HG02840 (cell line): Measurements from ENCODE around the gene HDGFL2.

Source experiments
- ATAC-seq: cut with Tn5 transposase; IDR thresholded peaks from one replicate; pipeline ENCODE4 v1.9.1; 2021; ENCODE audit warnings: mild to moderate bottlenecking, moderate library complexity, moderate number of reproducible peaks; ENCODE audit not compliant: unreplicated experiment, low FRiP score

The HDGFL2 gene

DNA sequence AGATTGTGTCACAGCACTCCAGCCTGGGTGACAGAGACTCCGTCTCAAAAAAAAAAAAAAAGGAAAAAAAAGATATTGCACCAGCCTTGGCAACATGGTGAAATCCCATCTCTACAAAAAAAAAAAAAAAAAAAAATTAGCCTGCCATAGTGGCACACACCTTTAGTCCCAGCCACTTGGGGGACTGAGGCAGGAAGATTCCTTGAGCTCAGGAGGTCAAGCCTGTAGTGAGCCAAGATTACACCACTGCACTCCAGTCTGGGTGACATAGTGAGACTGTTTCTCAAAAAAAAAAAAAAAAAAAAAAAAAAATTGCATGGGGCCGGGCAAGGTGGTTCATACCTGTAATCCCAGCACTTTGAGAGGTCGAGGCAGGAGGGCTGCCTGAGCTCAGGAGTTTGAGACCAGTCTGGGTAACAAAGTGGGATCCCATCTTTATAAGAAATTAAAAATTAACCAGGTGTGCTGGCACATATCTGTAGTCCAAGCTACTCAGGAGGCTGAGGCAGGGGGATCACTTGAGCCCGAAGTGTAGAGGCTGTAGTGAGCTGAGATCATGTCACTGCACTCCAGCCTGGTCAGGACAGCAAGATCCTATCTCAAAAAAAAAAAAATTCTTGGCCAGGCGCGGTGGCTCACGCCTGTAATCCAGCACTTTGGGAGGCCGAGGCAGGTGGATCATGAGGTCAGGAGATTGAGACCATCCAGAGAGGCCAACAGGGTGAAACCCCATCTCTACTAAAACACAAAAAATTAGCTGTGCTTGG is 7.1 kb upstream of the HDGFL2 start:
- no peak for ATAC-seq

DNA sequence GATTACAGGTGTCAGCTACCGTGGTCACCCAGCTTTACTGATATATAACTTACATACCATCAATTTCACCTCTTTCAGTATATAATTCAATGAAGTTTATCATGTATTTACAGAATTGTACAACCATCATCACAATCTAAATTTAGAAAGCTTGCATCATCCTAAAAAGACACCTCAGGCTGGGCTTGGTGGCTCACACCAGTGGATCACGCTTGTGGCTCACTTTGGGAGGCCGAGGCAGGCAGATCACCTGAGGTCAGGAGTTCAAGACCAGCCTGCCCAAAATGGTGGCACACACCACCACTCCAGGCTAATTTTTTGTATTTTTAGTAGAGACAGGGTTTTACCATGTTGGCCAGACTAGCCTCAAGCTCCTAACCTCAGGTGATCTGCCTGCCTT is 4.3 kb upstream of the HDGFL2 start:
- ATAC-seq = no peak

DNA sequence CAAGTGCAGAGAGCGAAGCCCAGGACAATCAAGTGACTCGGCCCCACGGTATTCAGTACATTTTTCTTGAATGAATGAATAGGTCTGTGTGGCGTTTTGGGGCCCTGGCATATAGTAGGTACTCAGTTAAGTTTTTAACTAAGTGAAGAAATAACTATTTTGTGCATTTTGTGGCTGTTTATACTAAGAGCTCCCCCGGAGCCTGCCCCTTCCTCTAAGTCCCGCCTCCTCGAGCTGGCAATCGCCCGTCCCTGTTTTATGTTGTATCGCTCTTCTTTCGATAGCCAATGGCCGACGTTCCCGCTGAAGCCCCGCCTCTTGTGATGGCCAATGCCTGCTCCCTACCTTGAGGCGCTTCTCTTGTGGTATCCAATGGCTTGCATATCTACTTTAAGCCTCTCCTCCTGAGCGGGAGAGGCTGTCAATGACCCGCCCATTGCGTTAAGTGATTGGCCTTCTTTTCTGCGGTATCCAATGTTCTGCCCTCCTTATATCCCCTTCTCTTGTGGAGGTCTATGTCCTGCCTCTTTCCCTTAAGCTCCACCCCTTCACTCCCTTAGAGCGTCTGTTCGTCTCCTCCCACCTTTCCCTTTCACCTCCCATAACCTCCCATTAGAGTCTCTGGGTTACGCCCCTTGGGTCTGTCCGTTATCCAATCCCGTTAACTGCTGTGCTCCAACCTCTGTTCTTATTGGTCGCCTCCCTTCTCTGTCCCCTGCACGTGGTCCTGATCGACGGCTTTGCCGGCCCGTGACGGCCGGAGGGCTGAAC is 509 bp upstream of the HDGFL2 start:
- ATAC-seq = peak; percentile 87

DNA sequence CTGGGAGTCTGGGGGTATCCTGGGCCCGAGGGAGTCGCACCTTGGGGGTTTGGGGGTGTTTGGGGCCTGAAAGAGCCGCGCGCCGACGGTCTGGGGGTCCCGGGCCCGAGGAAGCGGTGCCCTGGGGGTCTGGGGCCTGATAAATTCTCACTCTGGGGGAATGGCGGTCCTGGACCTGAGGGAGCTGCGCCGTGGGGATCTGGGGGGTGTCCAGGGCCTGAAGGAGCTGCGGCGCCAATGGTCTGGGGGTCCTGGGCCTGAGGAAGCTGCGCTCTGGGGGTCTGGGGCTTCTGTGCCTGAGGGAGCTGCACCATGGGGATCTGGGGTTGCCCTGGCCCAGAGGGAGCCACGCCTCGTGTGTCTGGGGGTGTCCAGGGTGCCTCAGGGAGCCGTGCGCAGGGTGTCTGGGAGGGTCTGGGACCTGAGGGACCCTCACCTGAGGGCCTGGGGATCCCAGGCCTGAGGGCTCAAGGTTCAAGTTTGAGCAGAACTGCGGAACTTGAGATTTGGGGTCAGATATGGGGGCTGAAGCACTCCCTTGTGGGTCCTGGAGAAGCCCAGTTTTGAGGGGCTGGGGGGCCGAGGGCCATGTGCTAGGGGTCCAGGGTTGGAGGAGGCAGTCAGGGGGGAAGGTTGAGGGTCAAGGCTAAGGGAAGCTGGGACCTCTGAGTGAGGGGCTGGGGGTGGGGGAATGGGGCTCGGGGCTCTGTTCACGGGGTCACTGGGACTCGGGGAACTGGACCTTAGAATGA is 1.1 kb downstream of the HDGFL2 start:
- no peak for ATAC-seq

DNA sequence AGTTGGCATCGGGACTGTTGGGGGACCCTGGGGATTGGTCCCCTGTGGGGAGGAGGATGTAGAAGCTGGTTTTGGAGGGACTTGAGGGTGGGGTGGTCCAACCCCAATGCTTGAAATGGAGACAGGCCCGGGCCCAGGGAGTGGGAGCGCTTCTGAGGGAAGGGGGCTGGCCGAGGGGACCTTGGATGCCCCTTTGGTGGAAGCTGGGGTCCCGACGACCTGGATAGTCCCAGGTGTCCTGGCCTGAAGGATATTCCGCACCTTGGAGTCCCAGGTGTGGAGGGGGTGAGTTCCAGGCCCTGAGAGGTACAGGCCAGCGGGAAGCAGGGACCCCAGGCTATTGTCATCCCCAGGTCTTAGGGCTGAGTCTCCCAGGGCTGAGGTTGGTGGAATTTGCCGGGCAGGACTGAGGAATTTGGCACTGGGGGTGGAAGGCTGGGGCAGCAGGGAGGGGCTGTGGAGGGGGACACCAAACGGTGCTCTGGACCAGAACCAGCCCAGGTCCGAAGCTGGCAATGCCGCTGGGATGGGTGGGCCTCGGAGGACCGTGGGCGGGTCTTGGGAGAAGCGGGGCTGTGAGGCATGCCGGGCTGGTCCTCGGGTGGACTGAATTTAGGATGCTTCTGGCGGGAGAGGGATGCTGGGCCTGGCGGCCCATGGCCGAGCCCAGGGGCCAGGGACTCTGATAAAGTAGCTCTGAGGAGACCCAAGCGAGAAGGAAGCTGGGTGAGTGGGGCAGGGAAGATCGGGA is 1.8 kb downstream of the HDGFL2 start:
- ATAC-seq = no peak

DNA sequence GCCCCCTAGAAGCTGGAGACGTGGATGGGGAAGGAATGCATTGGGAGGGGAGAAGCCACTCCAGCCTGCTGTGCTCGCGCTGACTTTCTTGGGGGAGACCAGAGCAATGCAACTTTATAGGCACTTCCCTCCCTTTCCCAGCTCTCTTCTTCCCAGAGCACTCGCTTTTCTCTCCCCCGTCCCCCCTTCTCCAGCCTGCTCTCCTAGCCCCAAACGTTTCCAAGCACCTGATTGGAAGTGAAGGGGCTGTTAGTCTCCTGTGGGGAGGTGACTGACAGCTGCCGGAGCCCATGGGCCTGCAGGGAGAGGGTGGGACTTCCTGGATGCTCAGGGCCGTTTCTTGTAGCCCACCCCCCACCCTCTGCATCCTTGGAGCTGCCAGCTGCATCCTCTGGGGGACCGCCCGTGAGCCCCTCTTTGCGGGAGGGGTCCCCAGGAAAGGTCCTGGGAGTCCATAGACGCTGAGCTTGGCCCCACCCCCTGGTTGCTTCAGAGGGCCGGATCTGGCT is 2.5 kb downstream of the HDGFL2 start:
- no peak for ATAC-seq

DNA sequence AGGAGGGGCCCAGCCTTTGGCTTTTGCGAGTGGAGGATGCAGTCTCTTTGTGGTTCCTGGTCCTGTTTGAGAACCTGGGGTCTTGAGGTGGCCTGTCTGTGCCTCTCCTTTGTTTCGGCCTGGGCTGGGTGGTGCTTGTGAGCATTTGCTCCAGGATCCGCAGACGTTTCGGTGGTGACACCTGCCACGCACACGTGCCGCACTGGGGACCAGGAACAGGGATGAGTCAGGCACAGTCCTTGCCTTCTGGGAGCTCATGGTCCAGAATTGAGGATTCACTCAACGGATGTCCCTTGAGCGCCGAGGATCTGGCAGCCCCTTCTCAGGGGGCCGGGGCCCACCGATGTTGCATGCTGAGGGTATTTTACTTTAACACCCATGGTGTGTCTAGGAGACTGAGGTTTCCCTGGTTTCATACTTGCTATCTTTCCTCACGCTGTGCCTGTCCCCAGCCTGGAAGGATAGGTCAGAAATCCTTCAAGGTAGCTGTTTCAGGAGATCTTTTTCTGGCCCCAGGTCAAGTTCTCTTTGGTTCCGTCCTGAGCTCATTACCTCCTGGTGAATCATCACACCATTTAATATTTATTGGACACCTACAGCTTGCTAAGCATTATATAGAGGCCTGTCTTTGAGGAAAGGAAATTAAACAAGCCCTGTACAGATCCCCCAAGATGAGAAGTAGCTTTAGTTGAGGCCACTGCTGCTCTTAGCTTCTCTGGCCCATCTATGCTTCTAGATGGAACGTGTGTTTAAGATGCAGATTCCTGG is 5.1 kb downstream of the HDGFL2 start:
- no peak for ATAC-seq

DNA sequence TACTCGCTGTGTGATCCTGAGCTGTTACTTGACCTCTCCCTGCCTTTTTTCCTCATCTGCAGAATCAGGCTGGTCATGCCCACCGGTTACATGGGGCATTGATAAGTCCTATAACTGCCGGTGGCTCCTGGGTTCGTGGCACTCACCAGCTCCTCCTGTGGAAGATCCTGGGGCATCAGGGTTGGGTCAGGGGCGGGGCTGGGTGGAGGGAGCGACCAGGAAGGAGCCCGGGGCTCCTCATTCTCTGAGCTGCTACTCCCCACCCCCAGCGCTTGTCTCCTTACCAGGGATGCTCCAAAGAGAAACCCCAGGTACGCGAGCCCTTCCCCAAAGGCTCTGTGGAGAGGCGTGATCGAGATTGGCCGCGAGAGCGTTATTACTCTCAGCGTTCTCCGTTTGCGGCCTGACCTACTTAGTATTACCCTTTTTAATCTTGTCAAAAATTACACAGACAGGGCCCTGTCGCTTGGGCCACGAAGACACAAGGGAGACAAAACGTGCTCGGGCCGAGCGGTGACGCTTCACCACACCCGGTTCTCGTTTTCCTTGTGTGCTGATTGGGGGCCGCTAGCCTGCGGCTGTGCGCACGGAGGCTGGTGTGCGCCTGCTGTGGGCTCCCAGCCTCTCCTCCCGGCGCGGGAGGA is 10.7 kb downstream of the HDGFL2 start:
- no peak for ATAC-seq

DNA sequence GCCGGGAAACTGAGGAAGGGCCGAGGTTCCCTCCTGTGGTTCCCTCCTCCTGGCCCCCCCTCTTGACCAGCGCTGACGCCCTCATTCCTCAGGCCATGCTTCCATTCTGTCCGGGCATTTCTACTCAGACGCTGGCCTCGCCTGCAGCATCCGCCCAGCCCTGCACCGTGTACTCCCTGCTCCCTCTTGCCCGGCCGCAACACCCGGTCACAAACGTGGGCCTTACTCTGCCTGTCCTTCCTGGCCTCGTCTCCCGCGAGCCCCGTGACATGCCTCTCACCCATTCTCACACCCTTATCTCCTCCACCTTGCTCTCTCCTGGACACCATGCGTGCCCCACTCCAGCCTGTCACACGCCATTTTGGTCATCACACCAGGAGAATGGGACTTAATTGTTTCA is 11.3 kb downstream of the HDGFL2 start:
- ATAC-seq = no peak

DNA sequence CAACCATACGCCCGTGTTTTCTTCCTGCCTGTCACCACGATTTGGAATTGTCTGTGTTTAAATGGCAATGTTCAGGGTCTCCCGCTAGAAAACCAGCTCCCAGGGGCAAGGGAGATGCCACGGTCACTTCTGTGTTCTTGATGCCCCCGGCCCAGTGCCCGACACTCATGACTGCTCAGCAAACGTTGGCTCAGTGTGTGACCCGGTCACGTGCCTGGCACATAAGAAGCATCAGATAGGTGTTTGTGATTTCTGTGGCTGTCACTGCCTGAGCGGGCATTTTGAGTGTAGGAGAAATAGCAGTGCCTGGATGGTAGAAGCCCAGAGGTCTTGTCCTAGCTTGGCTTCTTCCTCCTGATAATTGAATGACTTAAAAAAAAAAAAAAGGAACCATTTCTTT is 15.5 kb downstream of the HDGFL2 start:
- no peak for ATAC-seq

DNA sequence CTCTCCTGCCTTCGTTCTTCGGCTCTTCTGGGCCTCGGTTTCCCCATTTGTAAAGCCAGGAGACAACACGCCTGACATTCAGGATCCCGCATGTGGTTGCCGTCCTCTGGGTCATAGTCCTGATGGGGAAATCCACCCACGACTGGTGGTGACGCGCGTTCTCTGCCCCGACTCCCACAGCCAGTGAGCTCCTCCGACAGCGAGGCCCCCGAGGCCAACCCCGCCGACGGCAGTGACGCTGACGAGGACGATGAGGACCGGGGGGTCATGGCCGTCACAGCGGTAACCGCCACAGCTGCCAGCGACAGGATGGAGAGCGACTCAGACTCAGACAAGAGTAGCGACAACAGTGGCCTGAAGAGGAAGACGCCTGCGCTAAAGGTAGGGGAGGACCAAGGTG is 16.4 kb downstream of the HDGFL2 start:
- ATAC-seq = no peak

DNA sequence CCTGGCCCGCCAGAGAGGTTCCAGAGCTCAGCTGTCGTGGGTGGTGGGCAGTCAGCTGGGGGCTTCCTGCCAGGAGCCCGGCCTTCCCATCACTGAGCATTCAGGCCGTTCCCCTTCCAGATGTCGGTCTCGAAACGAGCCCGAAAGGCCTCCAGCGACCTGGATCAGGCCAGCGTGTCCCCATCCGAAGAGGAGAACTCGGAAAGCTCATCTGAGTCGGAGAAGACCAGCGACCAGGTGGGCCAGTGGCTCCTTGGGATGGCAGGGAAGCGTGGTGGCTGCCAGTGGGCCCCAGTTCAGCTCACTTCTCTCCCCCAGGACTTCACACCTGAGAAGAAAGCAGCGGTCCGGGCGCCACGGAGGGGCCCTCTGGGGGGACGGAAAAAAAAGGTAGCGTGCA is 19.3 kb downstream of the HDGFL2 start:
- no peak for ATAC-seq

DNA sequence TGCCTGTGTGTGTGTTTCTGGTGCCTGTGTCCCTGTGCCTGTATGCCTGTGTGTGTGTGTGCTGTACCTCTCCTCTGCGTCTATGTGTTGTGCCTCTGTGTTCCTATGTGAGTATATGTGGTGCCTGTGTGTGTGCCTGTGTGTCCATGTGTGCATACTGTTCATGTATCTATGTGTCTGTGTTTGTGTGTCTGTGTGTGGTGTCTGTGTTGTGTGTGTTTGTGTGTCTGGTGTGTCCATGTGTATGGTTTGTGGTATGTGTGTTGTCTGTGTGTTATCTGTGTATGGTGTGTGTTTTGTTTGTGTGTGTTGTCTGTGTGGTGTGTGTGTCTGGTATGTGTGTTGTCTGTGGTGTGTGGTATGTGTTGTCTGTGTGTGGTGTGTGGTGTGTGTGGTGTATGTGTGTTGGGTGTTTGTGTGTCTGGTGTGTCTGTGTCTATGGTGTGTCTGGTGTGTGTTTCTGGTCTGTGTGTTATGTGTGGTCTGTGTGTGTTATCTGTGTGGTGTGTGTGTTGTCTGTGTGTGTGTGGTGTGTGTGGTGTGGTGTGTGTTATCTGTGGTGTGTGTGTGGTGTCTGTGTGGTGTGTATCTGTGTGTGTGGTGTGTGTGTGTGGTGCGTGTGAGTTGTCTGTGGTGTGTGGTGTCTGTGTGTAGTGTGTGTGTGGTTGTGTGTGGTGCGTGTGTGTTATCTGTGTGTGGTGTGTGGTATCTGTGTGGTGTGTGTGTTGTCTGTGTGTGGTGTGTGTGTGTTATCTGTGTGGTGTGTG is 20.4 kb downstream of the HDGFL2 start:
- no peak for ATAC-seq

DNA sequence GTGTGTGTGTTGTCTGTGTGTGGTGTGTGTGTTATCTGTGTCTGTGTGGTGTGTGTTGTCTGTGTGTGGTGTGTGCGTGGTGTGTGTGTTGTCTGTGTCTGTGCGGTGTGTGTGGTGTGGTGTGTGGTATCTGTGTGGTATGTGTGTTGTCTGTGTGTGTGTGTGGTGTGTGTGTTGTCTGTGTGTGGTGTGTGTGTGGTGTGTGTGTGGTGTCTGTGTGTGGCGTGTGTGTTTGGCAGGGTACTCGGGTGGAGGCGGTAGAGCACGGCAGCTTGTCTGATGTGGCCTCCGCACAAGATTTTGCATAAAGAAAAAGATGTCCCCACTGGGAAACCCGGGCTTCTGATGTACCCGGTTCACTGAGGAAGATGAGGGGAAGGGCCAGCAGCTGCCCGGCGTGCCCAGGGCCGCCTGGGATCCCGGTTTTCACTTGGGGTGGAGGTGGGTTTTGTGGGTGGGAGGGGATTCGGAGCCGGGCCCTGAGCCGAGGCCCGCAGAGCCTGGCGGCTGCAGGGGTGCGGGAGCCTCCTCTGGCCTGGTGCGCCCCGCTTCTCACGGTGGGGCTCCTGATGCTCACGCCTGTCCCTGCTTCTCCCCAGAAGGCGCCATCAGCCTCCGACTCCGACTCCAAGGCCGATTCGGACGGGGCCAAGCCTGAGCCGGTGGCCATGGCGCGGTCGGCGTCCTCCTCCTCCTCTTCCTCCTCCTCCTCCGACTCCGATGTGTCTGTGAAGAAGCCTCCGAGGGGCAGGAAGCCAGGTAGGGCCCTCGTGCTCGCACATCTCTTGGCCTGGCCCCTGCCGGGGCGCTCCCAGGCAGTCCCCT is 21.2 kb downstream of the HDGFL2 start:
- ATAC-seq = no peak

DNA sequence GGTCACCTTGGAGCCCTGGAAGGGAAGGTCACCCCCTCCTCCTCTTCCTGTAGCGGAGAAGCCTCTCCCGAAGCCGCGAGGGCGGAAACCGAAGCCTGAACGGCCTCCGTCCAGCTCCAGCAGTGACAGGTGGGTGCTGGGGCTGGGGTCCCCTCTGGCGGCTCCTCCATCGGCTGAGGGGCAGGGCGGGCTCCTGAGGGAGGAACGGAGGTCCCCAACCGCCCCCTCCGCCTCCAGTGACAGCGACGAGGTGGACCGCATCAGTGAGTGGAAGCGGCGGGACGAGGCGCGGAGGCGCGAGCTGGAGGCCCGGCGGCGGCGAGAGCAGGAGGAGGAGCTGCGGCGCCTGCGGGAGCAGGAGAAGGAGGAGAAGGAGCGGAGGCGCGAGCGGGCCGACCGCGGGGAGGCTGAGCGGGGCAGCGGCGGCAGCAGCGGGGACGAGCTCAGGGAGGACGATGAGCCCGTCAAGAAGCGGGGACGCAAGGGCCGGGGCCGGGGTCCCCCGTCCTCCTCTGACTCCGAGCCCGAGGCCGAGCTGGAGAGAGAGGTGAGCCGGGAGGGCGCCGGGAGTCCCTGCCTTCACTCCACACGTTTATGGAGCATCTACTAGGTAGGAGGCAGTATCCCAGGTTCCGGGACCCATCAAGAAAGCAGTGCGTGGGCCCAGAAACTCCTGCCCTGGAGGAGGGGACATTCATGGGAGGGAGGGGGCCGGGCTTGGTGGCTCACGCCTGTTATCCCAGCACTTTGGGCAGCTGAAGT is 22.0 kb downstream of the HDGFL2 start:
- no peak for ATAC-seq

DNA sequence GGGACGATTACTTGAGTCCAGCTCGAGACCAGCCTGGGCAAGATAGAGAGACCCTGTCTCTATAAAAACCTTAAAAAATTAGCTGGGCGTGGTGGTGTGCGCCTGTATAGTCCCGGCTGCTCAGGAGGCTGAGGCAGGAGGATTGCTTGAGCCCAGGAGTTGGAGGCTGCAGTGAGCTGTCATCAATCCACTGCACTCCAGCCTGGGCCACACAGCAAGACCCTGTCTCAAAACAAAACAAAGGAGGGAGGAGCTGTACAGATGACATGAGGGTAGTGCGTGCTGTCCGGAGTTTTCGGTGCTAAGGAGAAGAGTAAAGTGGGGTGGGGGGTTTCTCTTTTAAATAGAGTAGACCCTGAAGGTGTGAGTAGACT is 22.6 kb downstream of the HDGFL2 start:
- ATAC-seq = no peak

DNA sequence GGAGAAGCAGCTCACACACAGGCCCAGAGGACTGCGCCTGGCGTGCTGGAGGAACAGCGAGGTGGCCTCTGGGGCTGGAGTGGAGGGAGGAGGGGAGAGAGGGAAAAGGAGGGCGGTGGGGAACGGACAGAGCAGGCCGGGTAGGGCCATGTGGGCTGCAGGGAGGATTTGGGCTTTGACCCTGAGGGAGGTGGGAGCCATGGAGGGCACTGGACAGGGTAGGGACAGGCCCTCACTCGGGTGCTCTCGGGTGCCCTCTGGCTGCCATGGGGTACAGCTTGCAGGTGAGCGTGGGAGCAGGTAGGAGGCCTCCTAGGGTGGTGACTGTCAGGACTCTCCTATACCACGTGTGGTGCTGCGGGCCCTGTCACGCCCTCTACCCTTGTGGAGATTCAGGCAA is 23.4 kb downstream of the HDGFL2 start:
- no peak for ATAC-seq
